ENCODE measurements around the gene RASSF6. TPM values are rescaled to one million over a fixed set of nuclear protein-coding genes. Genes with fewer than 3 reads are reported as not detected.

The RASSF6 gene
- total RNA-seq, 2 donors from 2014 or later = 13.8 to 38.9 TPM

DNA sequence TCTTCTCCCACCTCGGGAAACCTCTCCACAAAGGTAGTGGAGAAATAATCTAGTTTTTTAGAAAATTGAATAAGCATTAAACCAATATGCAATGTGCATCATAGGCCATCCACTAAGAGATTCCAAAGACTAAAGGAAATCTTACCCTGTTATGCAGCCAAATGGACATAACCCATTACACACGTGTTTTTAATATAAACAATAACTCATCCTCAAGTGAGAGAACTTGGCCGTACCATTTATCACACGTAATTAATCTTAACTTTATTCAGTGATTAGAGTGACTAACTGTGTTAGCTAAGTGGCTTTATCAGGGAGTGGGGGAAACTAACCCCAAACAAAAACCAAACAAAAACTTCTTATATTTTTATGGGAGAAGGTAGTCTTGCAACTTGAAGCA lies 80.8 kb downstream of the RASSF6 start:
- TF ChIP-seq CTCF (IDR thresholded peaks at IDR 0.05) = no peak
- no peak overlapping the region for H3K9ac ChIP-seq (ENCODE audit: low read depth in 2 of 2, low read length in 2 of 2)
- intact Hi-C loops (cut with DNase I) = no loop called here

DNA sequence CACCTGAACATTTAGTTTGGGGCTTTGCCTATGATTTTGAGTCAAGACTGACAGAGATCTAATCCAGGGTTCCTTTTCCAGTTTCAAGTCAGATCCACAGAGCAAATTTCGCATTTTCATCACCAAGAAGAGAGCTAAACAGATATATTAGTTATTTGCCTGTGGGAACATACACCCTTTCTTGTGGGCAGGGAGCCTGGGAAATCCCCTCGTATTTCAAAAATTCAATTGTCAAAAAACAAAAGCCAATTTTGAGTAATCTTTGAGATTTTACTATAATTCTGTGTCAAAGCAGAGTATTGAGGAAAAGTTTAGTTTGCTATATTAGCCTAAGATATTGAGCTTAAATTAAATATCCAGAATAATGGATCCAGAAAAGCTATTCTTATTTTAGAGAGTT lies 82.1 kb downstream of the RASSF6 start:
- intact Hi-C loops (cut with DNase I) = no loop called here
- H3K4me3 ChIP-seq = no peak overlapping the region
- no peak overlapping the region for H3K27ac ChIP-seq
- no peak for TF ChIP-seq CTCF (IDR thresholded peaks at IDR 0.05)
- DNase-seq = no peak
- H3K4me1 ChIP-seq = no peaks in the 10 kb centered on the region
- no peaks in the 10 kb centered on the region for H3K36me3 ChIP-seq
- no peaks in the 10 kb centered on the region for H3K27me3 ChIP-seq
- no peak overlapping the region for H3K9ac ChIP-seq (ENCODE audit: low read depth in 2 of 2, low read length in 2 of 2)
- H3K9me3 ChIP-seq = no peaks in the 10 kb centered on the region

More for the DNA sequence above, 80.8 kb downstream of the RASSF6 start:
- no peaks in the 10 kb centered on the region for H3K36me3 ChIP-seq
- H3K27ac ChIP-seq = no peak overlapping the region
- H3K4me1 ChIP-seq = no peaks in the 10 kb centered on the region
- DNase-seq = no peak
- no peak overlapping the region for H3K4me3 ChIP-seq
- H3K9me3 ChIP-seq = no peaks in the 10 kb centered on the region
- H3K27me3 ChIP-seq = no peaks in the 10 kb centered on the region

DNA sequence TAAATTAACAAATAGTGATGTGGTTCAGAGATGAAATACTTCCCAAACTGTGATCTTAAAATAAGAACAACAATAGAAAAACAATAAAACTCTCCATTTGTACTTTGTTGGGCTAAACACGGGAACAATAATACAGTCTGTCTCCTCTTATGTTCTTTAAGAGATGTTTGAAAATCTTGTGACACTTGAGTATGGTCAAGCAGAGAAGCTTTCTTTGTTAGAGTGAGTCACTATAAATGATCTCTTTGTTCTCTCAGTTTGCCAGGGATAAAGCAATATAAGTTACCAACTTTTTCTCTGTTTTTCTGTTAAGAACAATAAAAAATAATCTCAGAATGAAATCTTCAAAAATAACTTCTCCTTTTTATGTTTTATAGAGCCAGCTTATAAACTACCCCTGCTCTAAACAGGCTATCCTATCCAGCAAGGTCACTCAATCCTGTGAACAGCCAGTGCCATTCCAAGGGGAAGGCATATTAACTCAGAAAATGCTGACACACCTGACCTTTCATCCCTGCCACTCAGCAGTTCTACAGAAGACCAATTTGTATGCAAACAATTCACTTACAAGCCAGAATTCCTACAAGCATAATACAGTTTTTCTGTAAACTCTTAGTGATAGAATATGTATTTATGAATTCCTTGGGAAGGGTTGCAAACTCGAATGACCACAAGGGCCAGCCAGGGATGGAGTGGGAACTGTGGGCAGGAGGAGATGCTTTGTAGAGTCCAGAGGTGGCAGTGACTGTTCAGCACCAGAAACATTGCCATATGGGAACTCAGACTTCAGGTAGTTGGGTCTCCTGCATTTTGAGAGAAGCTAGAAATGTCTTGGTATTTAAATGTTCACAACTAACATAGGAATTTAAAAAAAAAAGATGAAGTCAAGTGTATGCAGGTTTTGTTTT lies 86.5 kb downstream of the RASSF6 start:
- Histone ChIP-seq H3K4me1 (no peaks in the 10 kb centered on the region), H3K36me3 (no peaks in the 10 kb centered on the region), H3K9me3 (no peaks in the 10 kb centered on the region), H3K27me3 (no peaks in the 10 kb centered on the region), H3K9ac (ENCODE audit: low read depth in 2 of 2, low read length in 2 of 2) (no peak overlapping the region), H3K4me3 (no peak overlapping the region), H3K27ac (no peak overlapping the region)
- DNase-seq = peak; percentile 24
- intact Hi-C loops (cut with DNase I) = no loop called here
- TF ChIP-seq CTCF (IDR thresholded peaks at IDR 0.05) = no peak

- no peak overlapping the region for H3K27ac ChIP-seq
- H3K27me3 ChIP-seq = no peaks in the 10 kb centered on the region
- no peak overlapping the region for H3K9ac ChIP-seq (ENCODE audit: low read depth in 2 of 2, low read length in 2 of 2)
- H3K9me3 ChIP-seq = no peaks in the 10 kb centered on the region
- intact Hi-C loops (cut with DNase I) = no loop called here
- no peak overlapping the region for H3K4me3 ChIP-seq
- TF ChIP-seq CTCF (IDR thresholded peaks at IDR 0.05) = no peak
- no peaks in the 10 kb centered on the region for H3K36me3 ChIP-seq
- no peaks in the 10 kb centered on the region for H3K4me1 ChIP-seq
- DNase-seq = no peak
Measured at GRCh38 chr4:73528171-73528570, 92.1 kb downstream of the RASSF6 start.

DNA sequence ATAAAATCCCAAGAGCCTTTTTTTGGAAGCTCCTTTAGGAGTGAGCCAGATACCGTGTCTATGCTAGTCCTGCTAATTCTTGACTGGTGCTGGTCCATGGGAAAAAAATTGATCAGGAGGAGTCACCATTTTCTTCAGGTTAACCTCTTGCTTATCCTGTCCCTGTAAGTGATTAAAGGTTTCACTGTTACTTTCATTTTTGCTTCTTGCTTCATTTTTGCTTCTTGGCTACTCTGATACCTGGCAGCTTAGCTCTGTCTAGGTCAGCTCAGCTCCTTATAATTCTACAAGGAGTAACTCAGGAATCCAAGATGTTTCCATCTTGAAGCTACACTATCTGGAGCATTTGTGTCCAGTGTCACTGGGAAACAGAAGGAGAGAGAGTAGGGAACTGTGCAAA lies 93.0 kb downstream of the RASSF6 start:
- H3K27me3 ChIP-seq = no peaks in the 10 kb centered on the region
- TF ChIP-seq CTCF (IDR thresholded peaks at IDR 0.05) = no peak

More for the DNA sequence above, 93.0 kb downstream of the RASSF6 start:
- intact Hi-C loops (cut with DNase I) = no loop called here
- no peak for DNase-seq
- no peak overlapping the region for H3K9ac ChIP-seq (ENCODE audit: low read depth in 2 of 2, low read length in 2 of 2)
- H3K4me1 ChIP-seq = no peaks in the 10 kb centered on the region
- H3K27ac ChIP-seq = no peak overlapping the region
- no peaks in the 10 kb centered on the region for H3K9me3 ChIP-seq
- no peak overlapping the region for H3K4me3 ChIP-seq
- H3K36me3 ChIP-seq = no peaks in the 10 kb centered on the region

Measured in colonic mucosa (tissue), 4 donors.